GM12872 (cell line): ENCODE measurements around the gene MIPEP.

Source experiments
- CTCF ChIP-seq: IDR thresholded peaks from 3 replicates; pipeline ENCODE4 v1.5.1; 2011; ENCODE audit warnings: low read depth, mild to moderate bottlenecking, low read length, moderate library complexity; ENCODE audit not compliant: insufficient read depth

The MIPEP gene

GRCh38 chr13:23707674-23708073 lies 181.5 kb downstream of the MIPEP start:
- TF ChIP-seq CTCF, result peak; percentile 28; the same call in 1 of the 3 replicates

- no peak for TF ChIP-seq CTCF
Observed at GRCh38 chr13:23705583-23705982, 183.6 kb downstream of the MIPEP start.

- TF ChIP-seq CTCF, result no peak
Observed at GRCh38 chr13:23703246-23703860, 185.8 kb downstream of the MIPEP start.

- TF ChIP-seq CTCF, result no peak
Observed at GRCh38 chr13:23701636-23702035, 187.6 kb downstream of the MIPEP start.

GRCh38 chr13:23701186-23701585 lies 188.0 kb downstream of the MIPEP start:
- no peak for TF ChIP-seq CTCF

- no peak for TF ChIP-seq CTCF
Observed at GRCh38 chr13:23699271-23699670, 189.9 kb downstream of the MIPEP start.

- TF ChIP-seq CTCF, result no peak
Observed at GRCh38 chr13:23697772-23698313, 191.4 kb downstream of the MIPEP start.

- no peak for TF ChIP-seq CTCF
Observed at GRCh38 chr13:23696610-23697009, 192.6 kb downstream of the MIPEP start.
